HG02798 (cell line): ENCODE measurements around the gene RAD18.

Source experiments
- ATAC-seq: cut with Tn5 transposase; IDR thresholded peaks from one replicate; pipeline ENCODE4 v1.9.1; 2021; ENCODE audit warnings: mild to moderate bottlenecking; ENCODE audit not compliant: unreplicated experiment, poor library complexity

The RAD18 gene

GRCh38 chr3:8839607-8840325 is 123.5 kb downstream of the RAD18 start:
- ATAC-seq: no peak

GRCh38 chr3:8838765-8839423 is 124.4 kb downstream of the RAD18 start:
- ATAC-seq: no peak

GRCh38 chr3:8838234-8838633 is 125.0 kb downstream of the RAD18 start:
- ATAC-seq: no peak

GRCh38 chr3:8837162-8837561 is 126.1 kb downstream of the RAD18 start:
- ATAC-seq: no peak

- ATAC-seq: no peak
These were observed 127.2 kb downstream of the RAD18 start for GRCh38 chr3:8836096-8836495.

GRCh38 chr3:8835385-8835784 is 127.9 kb downstream of the RAD18 start:
- no peak for ATAC-seq

- no peak for ATAC-seq
These were observed 128.3 kb downstream of the RAD18 start for GRCh38 chr3:8834974-8835373.

GRCh38 chr3:8827641-8828040 is 135.6 kb downstream of the RAD18 start:
- ATAC-seq: no peak
